AG04450 (cell line): ENCODE data around the gene MAP2K4. TPM values are rescaled to one million over a fixed set of nuclear protein-coding genes. Genes with fewer than 3 reads are reported as not detected.
A peak's percentile ranks its signal among the peaks of the same experiment; 100 is the strongest.

Source experiments
- CTCF ChIA-PET: fragments of 300-600, 350-600 bp; formaldehyde crosslinking; extraction: SDS; loops from one replicate; lab custom pipeline; 2022; ENCODE audit warnings: antibody characterized with exemption, inconsistent platforms; lab: Charles Lee
- POLR2A ChIA-PET: fragments of 350-600 bp; formaldehyde crosslinking; extraction: SDS; loops from one replicate; lab custom pipeline; 2021; ENCODE audit warnings: antibody characterized with exemption, inconsistent platforms; lab: Yijun Ruan, JAX
- DNase-seq: peaks from one replicate; pipeline ENCODE4 v3.0.0-alpha.2; 2011; ENCODE audit warnings: low read depth, low spot score
- H3K27ac ChIP-seq: one replicate; pipeline ENCODE4 v1.5.1; 2012; ENCODE audit warnings: low read depth, low read length, control low read depth
- H3K27me3 ChIP-seq: one replicate; pipeline ENCODE4 v1.6.0; 2012; ENCODE audit warnings: low read length; ENCODE audit not compliant: control insufficient read depth, insufficient read depth
- H3K4me3 ChIP-seq: 2 replicates; pipeline ENCODE4 v1.5.1; 2011; ENCODE audit warnings: mild to moderate bottlenecking, low read depth, low read length, control low read depth
- H3K9me3 ChIP-seq: 2 replicates; pipeline ENCODE4 v1.5.1; 2012; ENCODE audit warnings: low read length; ENCODE audit not compliant: control insufficient read depth, insufficient read depth
- CTCF ChIP-seq: IDR thresholded peaks from 2 replicates; pipeline ENCODE4 v1.5.1; 2011; ENCODE audit warnings: low read depth, low read length, control low read depth, inconsistent platforms
- polyA plus RNA-seq: library from polyadenylated mRNA; depleted of rRNA; stranded (reverse); fragments of >200 nt; gene quantifications from 2 replicates; pipeline ENCODE4 v1.2.3, GENCODE V29; 2011

The MAP2K4 gene
- polyA plus RNA-seq, 1 experiment: 32.9 TPM

DNA sequence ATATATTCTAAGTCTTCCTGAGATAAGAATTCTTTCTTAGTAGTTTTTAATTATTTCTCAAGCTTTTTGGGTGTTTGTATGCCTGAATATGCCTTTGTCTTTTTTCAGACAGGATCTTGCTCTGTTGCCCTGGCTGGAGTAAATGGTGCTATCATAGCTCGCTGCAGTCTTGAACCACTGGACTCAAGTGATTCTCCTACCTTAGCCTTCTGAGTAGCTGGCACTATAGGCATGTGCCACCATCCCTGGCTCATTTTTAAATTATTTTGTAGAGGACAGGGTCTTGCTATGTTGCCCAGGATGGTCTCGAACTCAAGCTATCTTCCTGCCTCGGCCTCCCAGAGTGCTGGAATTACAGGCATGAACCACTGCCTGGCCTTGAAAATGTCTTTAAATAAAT is 41.6 kb downstream of the MAP2K4 start:
- Histone ChIP-seq H3K4me3 (no peak overlapping the region), H3K9me3 (no peaks in the 10 kb centered on the region; the same call in 1 of the 2 replicates), H3K27ac (no peak overlapping the region), H3K27me3 (no peaks in the 10 kb centered on the region)
- CTCF ChIA-PET: no interaction called here
- no peak for DNase-seq
- no peak for TF ChIP-seq CTCF
- POLR2A ChIA-PET: no interaction called here

DNA sequence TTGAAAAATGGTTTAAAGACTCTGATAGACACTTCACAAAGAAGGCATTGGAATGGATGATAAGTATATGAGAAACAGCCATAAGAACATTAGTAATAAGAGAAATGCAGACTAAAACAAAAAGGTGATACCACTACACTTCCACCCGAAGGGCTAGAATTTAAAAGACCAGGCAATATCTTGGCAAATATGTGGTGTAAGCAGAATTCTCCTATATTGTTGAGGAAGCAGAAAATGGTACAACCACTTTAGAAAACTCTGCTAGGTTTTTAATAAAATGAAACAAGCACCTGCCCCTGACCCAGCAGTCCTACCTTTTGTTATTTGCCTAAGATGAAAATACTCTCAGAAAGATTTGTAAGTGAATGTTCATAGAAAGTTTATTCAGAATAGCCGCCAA is 43.7 kb downstream of the MAP2K4 start:
- no peak for DNase-seq
- H3K27me3 ChIP-seq: no peaks in the 10 kb centered on the region
- ChIA-PET POLR2A (interaction anchor here (0.6 kb wide), 1 partner anchor 67 kb away, joined by 3 read pairs; no protein-coding TSS in a partner anchor), CTCF (no interaction called here)
- H3K4me3 ChIP-seq: no peak overlapping the region
- no peak for TF ChIP-seq CTCF
- no peak overlapping the region for H3K27ac ChIP-seq
- H3K9me3 ChIP-seq: no peaks in the 10 kb centered on the region; the same call in 1 of the 2 replicates

GRCh38 chr17:12067485-12067884 is 46.8 kb downstream of the MAP2K4 start:
- H3K9me3 ChIP-seq: no peaks in the 10 kb centered on the region; the same call in 1 of the 2 replicates
- no peak for DNase-seq
- H3K27me3 ChIP-seq: no peaks in the 10 kb centered on the region
- ChIA-PET POLR2A (no interaction called here), CTCF (no interaction called here)
- no peak overlapping the region for H3K27ac ChIP-seq
- H3K4me3 ChIP-seq: no peak overlapping the region
- TF ChIP-seq CTCF: no peak

DNA sequence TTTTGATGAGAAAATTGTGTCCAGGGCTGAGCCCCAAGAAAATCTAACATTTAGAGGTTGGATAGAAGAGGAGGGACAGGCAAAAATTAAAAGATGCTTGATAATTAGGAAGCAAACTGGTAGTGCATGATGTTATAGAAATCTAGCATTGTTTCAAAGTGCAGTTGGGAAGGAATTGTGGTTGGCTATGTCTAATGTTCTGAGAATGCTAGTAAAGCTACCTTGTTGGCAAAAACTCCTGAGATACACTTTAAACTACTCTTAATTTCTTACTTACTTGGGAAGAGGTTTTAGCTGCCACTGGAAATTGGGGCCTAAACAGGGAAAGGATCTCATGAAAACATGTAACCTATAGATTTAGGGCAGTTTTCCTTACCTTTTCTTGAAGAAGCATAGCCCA is 48.3 kb downstream of the MAP2K4 start:
- CTCF ChIA-PET: no interaction called here
- Histone ChIP-seq H3K4me3 (no peak overlapping the region), H3K27ac (no peak overlapping the region), H3K9me3 (peaks cover 2% of the 10 kb centered on the region; the same call in 1 of the 2 replicates), H3K27me3 (no peaks in the 10 kb centered on the region)
- no peak for DNase-seq
- POLR2A ChIA-PET: interaction anchor here (0.8 kb wide), 1 partner anchor 71 kb away, joined by 3 read pairs; the partner anchor contains the start of gene ZNF18
- TF ChIP-seq CTCF: no peak

DNA sequence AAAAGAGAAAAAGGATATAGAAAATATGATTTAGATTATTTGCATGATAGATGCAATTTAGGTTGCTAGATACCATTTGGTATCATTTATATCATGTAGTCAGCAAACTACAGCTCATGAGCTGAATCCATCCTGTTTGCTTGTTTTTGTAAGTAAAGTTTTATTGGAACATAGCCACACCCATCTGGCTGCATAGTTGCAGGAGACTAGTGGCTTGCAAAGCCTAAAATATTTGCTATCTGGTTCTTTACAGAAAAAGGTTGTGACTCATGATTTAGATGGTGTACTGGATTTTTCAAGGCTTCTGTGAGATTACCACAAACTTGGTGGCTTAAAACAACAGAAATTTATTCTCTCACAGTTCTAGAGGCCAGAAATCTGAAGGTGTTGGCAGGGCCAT is 49.9 kb downstream of the MAP2K4 start:
- peaks cover 2% of the 10 kb centered on the region; the same call in 1 of the 2 replicates for H3K9me3 ChIP-seq
- no peak for TF ChIP-seq CTCF
- H3K4me3 ChIP-seq: no peak overlapping the region
- DNase-seq: peak; percentile 33
- no peaks in the 10 kb centered on the region for H3K27me3 ChIP-seq
- ChIA-PET POLR2A (no interaction called here), CTCF (no interaction called here)
- peak overlapping the region; percentile 53 for H3K27ac ChIP-seq
